Stimulated activated CD8-positive, alpha-beta memory T cell treated with anti-CD3 and anti-CD28 coated beads, Interleukin-12 subunit alpha, Interleukin-12 subunit beta, amount 100 ng/mL, for 1 hour (primary cell): ENCODE measurements around the gene PDCD1.

ENCODE experiments used
- DNase-seq: peaks from one replicate; pipeline ENCODE4 v3.0.0-alpha.2; 2020; ENCODE audit warnings: low read depth

PDCD1 gene

GRCh38 chr2:241895712-241896641 lies 37.3 kb upstream of the PDCD1 start:
- DNase-seq = no peak

GRCh38 chr2:241895427-241895711 lies 36.7 kb upstream of the PDCD1 start:
- no peak for DNase-seq

DNA sequence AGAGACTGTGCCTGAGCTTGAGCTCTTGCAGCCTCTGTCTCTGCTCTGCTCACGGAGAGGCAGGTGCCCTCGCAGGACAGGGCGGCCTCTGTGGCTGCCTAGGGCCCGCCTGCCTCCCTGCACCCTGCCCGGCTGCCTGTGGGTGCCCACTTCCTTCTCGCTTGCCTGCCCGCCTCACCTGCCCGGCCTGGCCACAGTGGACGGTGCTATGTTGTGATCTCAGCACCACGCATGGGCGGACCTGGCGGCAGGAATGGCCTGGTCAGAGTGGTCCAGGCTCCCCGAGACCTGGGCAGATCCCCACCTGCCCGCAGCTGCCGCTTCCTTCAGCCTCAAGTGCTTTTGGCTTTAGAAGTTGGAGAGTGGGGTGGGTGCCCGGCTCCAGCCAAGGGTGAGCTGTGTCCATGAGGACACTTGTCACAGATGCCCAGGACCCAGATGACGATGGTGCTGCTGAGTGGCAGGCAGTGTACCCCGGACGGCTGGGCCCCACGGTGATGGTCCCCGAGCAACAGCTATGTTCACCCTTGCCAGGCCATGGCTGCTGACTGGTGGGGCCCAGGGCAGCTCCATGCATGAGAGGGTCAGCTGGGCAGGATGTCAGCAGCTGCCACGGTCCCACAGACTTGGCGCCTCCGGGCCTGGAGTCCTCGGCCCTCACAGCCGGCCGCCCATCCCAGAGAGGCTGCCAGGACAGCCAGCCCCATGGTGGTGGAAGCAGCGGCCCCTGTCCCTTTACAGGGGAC lies 36.2 kb upstream of the PDCD1 start:
- no peak for DNase-seq

DNA sequence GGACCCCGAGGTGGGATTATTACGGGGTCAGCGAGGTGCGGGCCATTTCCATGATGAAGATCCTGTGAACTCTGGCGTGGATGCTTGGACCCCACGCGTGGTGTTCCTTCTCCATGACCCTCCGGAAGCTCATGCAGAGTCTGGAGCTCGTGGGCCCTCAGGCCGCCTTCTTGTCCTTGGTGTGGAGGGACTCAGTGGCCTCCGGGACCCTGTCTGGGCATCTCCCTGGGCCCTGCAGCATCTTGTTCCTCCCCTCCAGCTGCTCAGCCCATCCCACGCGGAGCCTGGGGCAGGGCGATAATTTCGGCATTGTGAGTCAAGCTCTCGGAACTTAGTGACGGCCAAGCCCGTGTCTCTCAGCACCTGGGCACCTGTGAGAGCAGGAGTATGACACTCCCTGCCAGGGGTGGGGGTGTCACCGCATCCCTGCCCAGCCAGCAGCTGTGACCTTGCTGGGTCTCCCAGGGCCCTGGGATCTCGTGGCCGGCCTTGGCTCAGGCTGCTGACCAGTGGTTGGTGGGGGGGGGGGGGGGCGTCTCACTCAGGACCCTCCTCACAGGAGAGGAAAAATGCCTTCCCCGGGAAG lies 35.5 kb upstream of the PDCD1 start:
- no peak for DNase-seq

GRCh38 chr2:241893265-241893664 lies 34.6 kb upstream of the PDCD1 start:
- DNase-seq = no peak

GRCh38 chr2:241892299-241893137 lies 33.8 kb upstream of the PDCD1 start:
- no peak for DNase-seq

DNA sequence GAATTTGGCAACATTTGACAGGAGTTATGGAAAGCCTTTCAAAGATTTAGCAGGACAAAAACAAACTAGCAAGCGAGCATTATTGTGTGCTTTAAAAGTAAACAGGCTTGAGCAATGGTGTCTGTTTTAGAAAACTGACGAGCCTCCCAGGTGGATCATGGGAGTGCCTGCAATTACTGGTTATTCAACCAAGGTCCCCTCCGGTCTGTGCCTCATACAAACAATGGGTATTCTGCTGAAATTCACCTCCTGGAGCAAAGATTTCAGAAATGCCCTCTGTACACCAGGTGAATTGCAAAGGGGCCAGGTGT lies 33.2 kb upstream of the PDCD1 start:
- no peak for DNase-seq

DNA sequence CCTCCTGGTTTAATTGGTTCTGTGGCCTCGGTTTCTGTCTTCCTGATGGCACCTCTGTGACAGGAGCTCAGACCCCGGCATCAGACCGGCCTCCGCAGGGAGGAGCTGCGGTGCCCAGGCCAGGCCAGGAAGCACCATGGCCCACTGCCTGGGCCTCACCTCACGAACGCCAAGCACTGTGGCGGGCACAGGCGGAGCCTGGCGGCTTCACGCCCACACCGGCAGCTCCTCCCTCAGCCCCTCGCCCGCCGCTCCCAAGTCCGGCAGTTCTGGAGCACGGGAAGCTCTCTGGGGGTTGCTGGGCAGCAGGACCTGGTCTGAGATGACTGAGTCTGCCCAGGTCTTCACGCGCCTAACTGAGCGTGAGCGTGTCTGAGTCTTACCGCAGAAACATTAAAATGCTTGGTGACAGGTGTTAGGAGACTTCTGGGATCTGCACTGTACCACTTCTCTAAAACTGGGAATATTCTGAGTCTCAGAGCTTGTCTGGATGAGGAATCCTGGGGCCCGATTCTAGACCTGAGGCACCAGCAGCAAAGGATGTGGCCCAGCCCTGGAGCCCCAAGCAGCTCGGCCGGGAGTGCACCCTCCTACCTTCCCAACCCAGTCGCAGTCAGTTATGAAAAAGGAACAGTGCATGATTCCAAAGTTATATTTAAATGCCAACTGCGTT lies 32.8 kb upstream of the PDCD1 start:
- DNase-seq = no peak

DNA sequence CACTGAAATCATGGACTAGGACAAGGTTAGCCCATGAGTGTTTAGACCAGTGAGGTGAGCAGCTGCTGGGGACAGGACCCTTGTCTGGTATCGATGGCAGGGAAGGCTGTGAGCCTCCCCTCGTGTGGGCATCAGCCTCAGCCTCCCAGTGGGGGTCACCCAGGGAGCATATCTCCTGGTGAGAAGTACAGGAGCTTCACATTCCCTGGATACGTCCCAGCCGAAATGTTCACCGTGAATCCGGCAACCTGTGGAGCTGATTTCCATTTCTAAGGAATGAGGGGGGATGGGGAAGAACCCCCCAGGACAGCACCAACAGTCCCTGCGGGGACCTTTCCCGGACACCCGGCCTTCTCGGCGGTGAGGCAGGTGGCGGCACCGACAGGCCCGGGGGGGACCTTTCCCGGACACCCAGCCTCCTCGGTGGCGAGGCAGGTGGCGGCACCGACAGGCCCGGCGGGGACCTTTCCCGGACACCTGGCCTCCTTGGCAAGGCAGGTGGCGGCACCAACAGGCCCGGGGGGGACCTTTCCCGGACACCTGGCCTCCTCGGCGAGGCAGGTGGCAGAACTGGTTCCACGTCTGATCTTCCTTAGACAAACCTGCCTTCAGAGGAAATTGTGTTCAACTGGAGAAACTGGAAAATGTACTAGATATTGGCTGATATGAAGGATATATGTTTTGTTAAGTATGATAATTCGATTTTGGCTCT lies 32.0 kb upstream of the PDCD1 start:
- DNase-seq = no peak

GRCh38 chr2:241888641-241889040 lies 29.9 kb upstream of the PDCD1 start:
- no peak for DNase-seq

DNA sequence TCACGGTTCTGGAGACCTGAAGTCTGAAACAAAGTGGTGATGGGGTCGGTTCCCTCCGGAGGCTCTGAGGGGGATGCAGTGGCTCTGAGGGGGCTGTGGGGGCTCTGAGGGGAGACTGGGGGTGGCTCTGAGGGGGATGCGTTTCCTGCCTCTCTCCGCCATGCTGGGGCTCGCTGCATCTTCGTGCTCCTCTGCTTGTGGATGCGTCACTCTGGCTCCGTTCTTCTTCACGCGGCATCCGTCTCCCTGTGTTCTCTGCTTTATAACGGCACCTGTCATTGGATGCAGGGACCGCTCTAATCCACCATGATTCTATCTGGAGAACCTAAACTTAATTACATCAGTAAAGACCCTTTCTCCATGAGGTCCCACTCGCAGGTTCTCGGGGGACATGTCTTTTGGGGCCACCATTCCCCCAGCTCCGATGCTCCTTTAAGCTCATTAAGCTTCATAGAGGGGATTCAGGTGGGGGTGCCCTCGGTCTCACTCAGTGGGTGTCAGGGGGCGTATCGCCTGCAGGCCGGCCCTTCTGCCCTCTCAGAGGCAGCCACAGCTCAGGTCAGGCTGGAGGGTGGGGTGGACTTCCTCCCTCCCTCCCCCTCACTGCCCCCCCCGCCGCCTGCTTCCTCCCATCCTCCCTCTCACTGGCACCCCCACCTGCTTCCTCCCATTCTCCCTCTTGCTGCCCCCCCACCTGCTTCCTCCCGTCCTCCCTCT lies 29.3 kb upstream of the PDCD1 start:
- no peak for DNase-seq

DNA sequence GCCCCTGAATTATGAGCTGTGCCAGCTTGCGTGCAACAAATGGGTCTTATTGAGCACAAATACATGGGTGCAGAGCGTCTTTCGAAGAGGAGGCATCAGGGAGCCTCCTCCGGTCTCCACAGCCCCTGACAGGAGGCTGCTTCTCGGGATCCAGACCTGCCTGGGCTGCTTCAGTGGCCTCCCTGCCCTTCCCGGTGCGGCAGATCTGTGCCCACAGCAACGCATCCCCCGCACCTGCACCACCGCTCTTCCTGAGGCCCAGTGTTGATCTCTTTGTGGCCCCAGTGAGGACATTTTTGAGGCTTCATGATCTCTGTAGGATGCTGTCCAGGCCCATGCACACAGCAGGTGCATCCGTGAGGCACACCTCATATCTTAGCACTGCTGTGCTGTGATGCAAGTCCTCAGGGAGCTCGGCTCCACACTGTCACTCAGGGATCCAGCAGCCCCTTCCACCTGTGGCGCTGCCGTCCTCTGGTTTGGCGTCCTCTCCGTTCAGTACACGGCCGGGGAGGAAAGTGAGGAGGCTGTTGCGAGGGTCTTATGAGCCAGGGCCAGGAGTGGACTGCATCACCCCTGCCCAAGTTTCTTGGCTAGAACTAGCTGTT lies 28.2 kb upstream of the PDCD1 start:
- no peak for DNase-seq

- DNase-seq = no peak
Measured at GRCh38 chr2:241885946-241886643, 27.4 kb upstream of the PDCD1 start.

DNA sequence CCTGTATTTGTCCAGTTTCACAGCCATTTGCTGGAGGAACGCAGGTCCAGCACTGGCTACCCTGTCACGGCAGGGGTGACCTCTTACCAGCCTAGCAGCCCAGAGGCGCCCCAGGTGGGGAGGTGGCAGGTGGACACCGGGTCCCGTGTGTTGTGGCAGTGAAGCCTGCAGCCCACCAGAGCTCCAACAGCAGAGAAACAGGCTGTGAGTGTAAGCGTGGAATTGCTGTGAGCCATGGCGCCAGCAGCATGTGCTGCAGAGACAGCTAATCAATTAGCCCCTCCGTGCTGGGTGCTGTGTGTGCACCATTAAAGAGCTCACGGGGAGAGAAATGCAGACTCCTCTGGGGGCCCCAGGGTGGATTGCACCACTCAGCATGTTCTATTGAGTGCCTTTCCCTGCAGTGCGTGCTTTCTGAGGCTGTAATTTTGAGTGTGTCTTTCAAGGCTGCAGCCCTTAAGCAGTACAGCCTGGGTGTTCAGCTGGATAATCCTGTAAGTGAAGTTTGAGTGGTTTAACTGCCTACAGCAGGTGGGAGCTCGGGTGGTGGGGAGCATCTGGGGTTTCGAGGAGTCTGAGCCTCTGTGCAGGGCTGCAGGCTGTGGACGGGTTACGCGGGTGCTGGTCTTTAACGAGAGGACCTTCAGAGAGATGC lies 26.7 kb upstream of the PDCD1 start:
- no peak for DNase-seq

DNA sequence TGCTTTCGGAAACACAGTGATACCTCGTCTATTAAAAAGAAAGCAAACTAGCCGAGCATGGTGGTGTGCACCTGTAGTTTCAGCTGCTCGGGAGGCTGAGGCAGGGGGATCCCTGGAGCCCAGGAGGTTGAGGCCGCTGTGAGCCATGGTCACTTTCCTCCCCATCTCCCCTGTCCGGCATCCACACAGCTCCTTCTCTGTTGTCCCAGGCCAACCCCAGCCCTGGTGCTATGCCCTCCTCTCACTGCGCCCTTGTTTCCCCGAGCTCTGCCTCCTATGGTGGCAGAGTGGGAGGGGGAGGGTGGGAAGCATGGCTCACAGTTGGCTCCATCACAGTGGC lies 26.2 kb upstream of the PDCD1 start:
- no peak for DNase-seq

- DNase-seq = no peak
Measured at GRCh38 chr2:241882091-241882625, 23.5 kb upstream of the PDCD1 start.

DNA sequence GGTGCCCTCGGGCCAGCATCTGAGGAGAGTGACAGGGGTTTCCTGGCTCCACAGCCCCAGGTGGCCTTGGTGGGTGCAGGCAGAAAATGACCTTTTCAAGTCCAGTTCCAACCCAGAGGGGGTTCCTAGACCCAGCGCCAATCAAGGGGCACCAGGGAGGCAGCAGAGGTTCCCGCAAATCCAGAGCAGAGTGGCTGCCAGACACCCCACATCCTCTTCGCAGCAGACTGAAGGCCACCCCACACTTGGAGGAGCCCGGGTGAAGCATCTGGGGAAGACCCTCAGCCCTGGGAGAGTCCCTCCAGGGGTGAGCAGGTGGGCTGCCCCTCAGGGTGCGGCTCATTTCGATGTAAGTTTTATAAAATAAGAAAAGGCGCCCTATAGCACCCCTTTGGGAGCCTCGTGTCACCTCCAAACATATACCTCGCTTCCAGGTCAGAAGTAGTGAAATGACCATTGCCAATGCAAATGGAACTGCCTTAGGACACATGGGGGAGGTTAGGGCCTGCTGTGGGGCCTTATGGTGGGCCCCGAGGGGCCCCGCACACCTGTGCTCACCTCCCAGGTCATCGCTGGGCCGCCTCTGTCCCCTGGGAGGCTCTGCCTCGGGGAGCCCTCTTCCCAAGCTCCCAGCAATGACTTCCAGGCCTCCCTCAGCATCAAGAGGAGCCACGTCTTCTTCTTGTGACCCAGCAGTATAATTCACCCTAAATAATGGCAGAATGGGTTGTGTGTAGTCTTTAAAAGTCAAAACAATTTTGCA lies 21.8 kb upstream of the PDCD1 start:
- no peak for DNase-seq

GRCh38 chr2:241879326-241879725 lies 20.6 kb upstream of the PDCD1 start:
- DNase-seq = no peak
